Esophagus (tissue), 2 donors: ENCODE data around the gene MMD. TPM values are rescaled to one million over a fixed set of nuclear protein-coding genes. Genes with fewer than 3 reads are reported as not detected.

Experiments used
- H3K27ac ChIP-seq, 2 donors: one replicate each; pipeline ENCODE4 v1.5.1; 2013; ENCODE audit warnings: low read depth in 2 of 2, mild to moderate bottlenecking in 2 of 2, inconsistent platforms in 1 of 2, low read length in 1 of 2, moderate library complexity in 1 of 2
- H3K27me3 ChIP-seq, 2 donors: one replicate each; pipeline ENCODE4 v1.6.1; 2013; ENCODE audit warnings: low read length in 2 of 2, control low read depth in 1 of 2, mild to moderate bottlenecking in 1 of 2; ENCODE audit not compliant: insufficient read depth in 2 of 2, control insufficient read depth in 1 of 2
- H3K36me3 ChIP-seq, 2 donors: one replicate each; pipeline ENCODE4 v1.6.1; 2013; ENCODE audit warnings: low read length in 1 of 2; ENCODE audit not compliant: control insufficient read depth in 2 of 2, insufficient read depth in 2 of 2
- H3K4me1 ChIP-seq, 2 donors: one replicate each; pipeline ENCODE4 v1.6.1; 2013; ENCODE audit warnings: low read length in 1 of 2; ENCODE audit not compliant: control insufficient read depth in 2 of 2, insufficient read depth in 2 of 2
- H3K4me3 ChIP-seq, 2 donors: one replicate each; pipeline ENCODE4 v1.5.1; 2013; ENCODE audit warnings: low read length in 2 of 2, mild to moderate bottlenecking in 2 of 2, low read depth in 1 of 2, moderate library complexity in 1 of 2
- H3K9me3 ChIP-seq, 2 donors: one replicate each; pipeline ENCODE4 v1.6.1; 2013; ENCODE audit warnings: mild to moderate bottlenecking in 2 of 2, low read depth in 1 of 2, low read length in 1 of 2, moderate library complexity in 1 of 2; ENCODE audit not compliant: control insufficient read depth in 2 of 2, insufficient read depth in 1 of 2
- whole genome bisulfite sequencing, 2 donors: extraction: QIAGEN DNeasy Blood & Tissue Kit; methylation state at CpG; one replicate each; pipeline ENCODE4 v1.1.7; 2013; 5-methylcytosine and 5-hydroxymethylcytosine counted together
- polyA plus RNA-seq, 2 donors: library from polyadenylated mRNA; stranded (reverse); fragments of 200-250 nt; gene quantifications; one replicate each; pipeline ENCODE4 v1.2.3, GENCODE V29; 2013
- donor health status: healthy with polysubstance abuse.
- donor health status: Bipolar disorder and iron deficiency.

Gene MMD
- polyA plus RNA-seq, 2 donors: 2.7 to 3.5 TPM

DNA sequence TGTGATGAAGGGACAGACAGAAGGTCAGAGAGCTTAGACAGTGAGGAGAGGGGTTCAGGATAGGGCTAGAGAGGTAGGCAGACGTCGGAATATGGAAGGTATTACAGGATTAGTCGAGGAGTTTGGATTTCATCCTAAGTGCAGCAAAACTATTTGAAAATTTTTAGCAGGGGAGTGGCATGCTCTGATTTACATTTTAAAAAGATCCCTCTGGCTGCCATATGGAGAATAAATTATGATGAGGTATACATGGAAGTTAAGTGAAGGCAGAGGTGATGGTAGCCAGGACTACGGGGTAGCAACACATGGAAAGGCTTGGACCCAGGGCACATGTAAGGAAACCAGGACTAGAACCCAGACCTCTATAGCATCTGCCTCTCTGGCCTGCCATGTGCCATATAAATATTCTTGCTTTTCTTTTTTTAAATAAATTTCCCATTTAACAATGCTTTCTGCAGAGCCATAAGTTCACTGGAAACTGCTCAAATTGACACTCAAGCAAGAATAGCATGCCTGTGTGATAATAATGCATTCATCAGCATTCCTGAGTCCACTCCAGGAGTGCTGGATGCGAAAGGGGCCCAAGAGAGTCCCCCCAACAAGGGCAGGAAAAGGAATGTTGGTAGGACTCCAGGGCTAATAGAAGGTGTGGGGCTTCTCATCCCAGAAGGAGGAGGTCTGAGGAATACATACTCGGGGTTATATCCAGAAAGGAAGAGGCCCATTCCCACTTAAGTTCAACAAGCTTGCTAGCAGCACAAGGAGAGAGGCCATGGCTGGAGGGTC is 78.6 kb downstream of the MMD start:
- Histone ChIP-seq H3K36me3 (no peaks in the 10 kb centered on the region), H3K27me3 (no peaks in the 10 kb centered on the region), H3K9me3 (no peaks in the 10 kb centered on the region), H3K4me1 (no peaks in the 10 kb centered on the region), H3K4me3 (no peak overlapping the region), H3K27ac (no peak overlapping the region)
- WGBS, 2 donors: 84 to 87% methylated on average over 6 of the region's 6 CpGs

Other genes starting within 250 kb of the MMD start
- 10 to 100 TPM in 1 of 2 donors, 1 to 10 TPM in 1; 6.4 to 12.7 TPM for gene HLF, start 156.9 kb downstream of the MMD start, polyA plus RNA-seq
- gene SMIM36, start 89.6 kb upstream of the MMD start, polyA plus RNA-seq: not detected